K562 (cell line): Measurements from ENCODE around the gene TRIM33. TPM values are rescaled to one million over a fixed set of nuclear protein-coding genes. Genes with fewer than 3 reads are reported as not detected.

Experiments used
- ARID3A ChIP-seq: IDR thresholded peaks from 2 replicates; pipeline ENCODE4 v1.6.1; 2012; ENCODE audit warnings: low read depth, low read length, improper control_type of control experiment, borderline replicate concordance
- BRF1 ChIP-seq: IDR thresholded peaks from 3 replicates; pipeline ENCODE4 v1.6.1; 2011; ENCODE audit warnings: borderline replicate concordance, mild to moderate bottlenecking; ENCODE audit not compliant: insufficient read length; ENCODE audit errors: extremely low read depth
- C11orf30 ChIP-seq: fragments of 450-650 bp; IDR thresholded peaks from 2 replicates; pipeline ENCODE4 v1.6.1; 2016; ENCODE audit warnings: low read depth, mild to moderate bottlenecking
- CBFA2T2 ChIP-seq: fragments of 450-650 bp; conservative IDR thresholded peaks from 2 replicates; pipeline ENCODE4 v1.6.1; 2017; ENCODE audit warnings: mild to moderate bottlenecking
- ESRRB ChIP-seq: fragments of 250-450 bp; sonication (Bioruptor Pico); IDR thresholded peaks from 2 replicates; pipeline ENCODE4 v1.5.0; 2020; ENCODE audit warnings: mild to moderate bottlenecking, moderate library complexity, borderline replicate concordance
- FOXJ2 ChIP-seq: fragments of 200-800 bp; sonication (Bioruptor generic); IDR thresholded peaks from 2 replicates; pipeline ENCODE4 v1.6.1; 2016; ENCODE audit warnings: missing genetic modification characterization, missing compliant biosample characterization
- FUS ChIP-seq: fragments of 200-400 bp; formaldehyde crosslinking; optimal IDR thresholded peaks from 2 replicates; pipeline ENCODE3; 2017; ENCODE audit warnings: low read depth, low read length
- KDM1A ChIP-seq, 2 experiments: fragments of 450-650 bp; IDR thresholded peaks; 2 replicates each; pipeline ENCODE4 v1.6.1; 2016; ENCODE audit warnings: mild to moderate bottlenecking in 2 of 2
- KDM5B ChIP-seq: fragments of 200-600 bp; sonication (generic); IDR thresholded peaks from 2 replicates; pipeline ENCODE4 v1.6.1; 2012; ENCODE audit warnings: low read depth, mild to moderate bottlenecking, moderate library complexity, low read length, control low read depth, inconsistent platforms; ENCODE audit not compliant: insufficient replicate concordance
- L3MBTL2 ChIP-seq: fragments of 450-650 bp; IDR thresholded peaks from 2 replicates; pipeline ENCODE4 v1.6.1; 2016; ENCODE audit warnings: mild to moderate bottlenecking, moderate library complexity
- LEF1 ChIP-seq: fragments of 450-650 bp; IDR thresholded peaks from 2 replicates; pipeline ENCODE4 v1.6.1; 2016; ENCODE audit warnings: mild to moderate bottlenecking
- MTA3 ChIP-seq: fragments of 450-650 bp; formaldehyde crosslinking; IDR thresholded peaks from 2 replicates; pipeline ENCODE4 v1.6.1; 2017; ENCODE audit warnings: mild to moderate bottlenecking, borderline replicate concordance
- NCOA6 ChIP-seq: fragments of 450-650 bp; IDR thresholded peaks from 2 replicates; pipeline ENCODE4 v1.6.1; 2017; ENCODE audit warnings: mild to moderate bottlenecking
- NR2C2 ChIP-seq, 2 experiments: fragments of 200-800 bp in 1 of 2; sonication (Bioruptor generic) in 1 of 2; sonication (generic) in 1 of 2; formaldehyde crosslinking in 1 of 2; IDR thresholded peaks; 2 replicates each; pipeline versions ENCODE4 v1.6.1 to v1.8.0; 2016 to 2022; ENCODE audit warnings: mild to moderate bottlenecking in 1 of 2, missing compliant biosample characterization in 1 of 2, missing genetic modification characterization in 1 of 2, missing genetic modification reagents in 1 of 2
- TSC22D4 ChIP-seq: fragments of 450-650 bp; IDR thresholded peaks from 2 replicates; pipeline ENCODE4 v1.6.1; 2016; ENCODE audit warnings: missing genetic modification characterization, missing biosample characterization, control low read depth
- ZNF3 ChIP-seq: fragments of 250-450 bp; sonication (Bioruptor Pico); IDR thresholded peaks from 2 replicates; pipeline ENCODE4 v1.5.0; 2021; ENCODE audit warnings: mild to moderate bottlenecking, moderate library complexity
- ZNF316 ChIP-seq: fragments of 450-650 bp; IDR thresholded peaks from 2 replicates; pipeline ENCODE4 v1.6.1; 2016
- ZNF518B ChIP-seq: fragments of 250-450 bp; sonication (Bioruptor Pico); IDR thresholded peaks from 2 replicates; pipeline ENCODE4 v1.5.0; 2021; ENCODE audit warnings: mild to moderate bottlenecking, moderate library complexity
- polyA plus RNA-seq, 8 experiments: library from polyadenylated mRNA; depleted of rRNA in 4 of 8; stranded (reverse) in 5 of 8; unstranded in 3 of 8; fragments of >200 nt; fragmentation: Nextera tagmentation in 2 of 8; fragmentation: Illumina TruSeq in 1 of 8; extraction: Ambion mirVana in 2 of 8; extraction: Trizol in 1 of 8; gene quantifications; 2 replicates each; pipeline versions ENCODE4 v1.2.1 to v1.2.3, GENCODE V29; 2011 to 2014; ENCODE audit warnings: inconsistent platforms in 1 of 8, missing spikeins in 1 of 8
- total RNA-seq, 7 experiments: library from RNA; depleted of rRNA in 6 of 7; stranded (reverse); fragments of >200 nt in 6 of 7; fragmentation: Illumina TruSeq in 2 of 7; extraction: Trizol in 2 of 7; gene quantifications; 2 replicates each; pipeline versions ENCODE4 v1.2.1 to v1.2.3, GENCODE V29; 2011 to 2021; ENCODE audit warnings: low replicate concordance in 1 of 7
- TF ChIP-seq, protein P1 (sequence below): fragments of 250-450 bp; sonication (Bioruptor Pico); IDR thresholded peaks from 2 replicates; pipeline ENCODE4 v1.5.0; 2022; ENCODE audit warnings: mild to moderate bottlenecking

Gene TRIM33
- total and polyA plus RNA-seq, 9 of the 15 experiments (the other 6 are each of a cell fraction or from before 2014, with no cell fraction given) = 9.3 to 58.4 (median 40.2) TPM

DNA sequence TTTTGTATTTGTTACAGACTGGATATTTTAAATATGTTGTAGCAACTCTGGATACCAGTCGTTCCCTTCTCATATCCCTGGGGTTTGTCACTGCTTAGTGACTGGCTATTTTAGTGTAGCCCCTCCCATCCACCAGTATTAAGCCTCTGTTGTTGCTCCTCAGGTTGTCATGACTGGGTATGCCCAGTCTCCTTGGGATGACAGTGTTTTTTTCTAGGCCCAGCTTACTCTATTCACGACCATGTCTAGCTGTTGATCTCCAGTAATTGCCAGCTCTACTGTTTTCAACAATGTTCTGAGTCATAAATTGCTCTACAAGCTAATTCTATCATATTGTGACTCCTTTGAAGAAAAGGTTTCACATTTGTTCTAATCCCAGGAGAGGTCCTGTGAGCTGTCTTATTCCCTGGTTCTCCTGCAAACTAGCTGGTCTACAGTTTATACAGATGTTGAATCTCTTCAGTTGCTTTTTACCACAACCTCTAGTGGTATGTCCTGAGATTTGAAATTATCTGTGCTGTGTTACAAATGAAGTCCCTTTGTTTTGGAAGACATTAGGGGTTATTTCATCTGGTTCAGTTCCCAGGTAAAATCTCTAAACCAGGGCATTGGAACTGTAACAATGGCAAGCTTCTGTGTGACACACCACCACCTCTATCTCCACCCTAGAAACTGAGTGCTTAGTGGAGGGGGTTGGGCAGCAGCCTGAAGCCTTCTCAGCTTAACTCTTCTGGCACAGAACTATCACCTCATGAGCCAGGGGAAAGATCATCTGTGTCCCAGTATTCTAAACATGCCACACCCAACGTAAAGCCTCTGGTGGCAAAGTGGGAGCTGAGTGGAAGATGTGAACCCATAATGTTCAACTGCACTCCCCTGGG, 124.6 kb downstream of the TRIM33 start (continued):
- TF ChIP-seq ESRRB (no peak), TSC22D4 (no peak), FOXJ2 (tag) (no peak), BRF1 (no peak), KDM1A (IDR thresholded peaks at IDR 0.05) (peak; percentile 57 to 67; a peak in 3 of 4 replicates), ZNF316 (peak; percentile 29; the same call in 1 of the 2 replicates), ZNF518B (CRISPR knock-in tag) (no peak), MTA3 (no peak), L3MBTL2 (no peak), NR2C2 (CRISPR knock-in tag; IDR thresholded peaks at IDR 0.05) (no peak), NR2C2 (tag; IDR thresholded peaks at IDR 0.05) (no peak; the same call in 1 of the 2 replicates), ZNF3 (no peak), C11orf30 (peak; percentile 20; the same call in 1 of the 2 replicates), LEF1 (no peak), NCOA6 (no peak), FUS (no peak), CBFA2T2 (peak; percentile 5; the same call in 1 of the 2 replicates), ARID3A (no peak), KDM5B (no peak)
- TF ChIP-seq, protein P1, sequence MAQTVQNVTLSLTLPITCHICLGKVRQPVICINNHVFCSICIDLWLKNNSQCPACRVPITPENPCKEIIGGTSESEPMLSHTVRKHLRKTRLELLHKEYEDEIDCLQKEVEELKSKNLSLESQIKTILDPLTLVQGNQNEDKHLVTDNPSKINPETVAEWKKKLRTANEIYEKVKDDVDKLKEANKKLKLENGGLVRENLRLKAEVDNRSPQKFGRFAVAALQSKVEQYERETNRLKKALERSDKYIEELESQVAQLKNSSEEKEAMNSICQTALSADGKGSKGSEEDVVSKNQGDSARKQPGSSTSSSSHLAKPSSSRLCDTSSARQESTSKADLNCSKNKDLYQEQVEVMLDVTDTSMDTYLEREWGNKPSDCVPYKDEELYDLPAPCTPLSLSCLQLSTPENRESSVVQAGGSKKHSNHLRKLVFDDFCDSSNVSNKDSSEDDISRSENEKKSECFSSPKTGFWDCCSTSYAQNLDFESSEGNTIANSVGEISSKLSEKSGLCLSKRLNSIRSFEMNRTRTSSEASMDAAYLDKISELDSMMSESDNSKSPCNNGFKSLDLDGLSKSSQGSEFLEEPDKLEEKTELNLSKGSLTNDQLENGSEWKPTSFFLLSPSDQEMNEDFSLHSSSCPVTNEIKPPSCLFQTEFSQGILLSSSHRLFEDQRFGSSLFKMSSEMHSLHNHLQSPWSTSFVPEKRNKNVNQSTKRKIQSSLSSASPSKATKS = no peak
